Activated T-helper 17 cell treated with anti-CD3 and anti-CD28 coated beads, Interleukin-2, amount 50 U/mL, for 72 hours (primary cell): Measurements from ENCODE around the gene LSAMP. TPM values are rescaled to one million over a fixed set of nuclear protein-coding genes. Genes with fewer than 3 reads are reported as not detected.

Source experiments
- ATAC-seq: fragments of 150-1000 bp; cut with Tn5 transposase; replicated peaks from 2 replicates; pipeline ENCODE4 v1.10.0; 2021; ENCODE audit warnings: mild to moderate bottlenecking, moderate library complexity
- H3K27ac Mint-ChIP-seq: one replicate; pipeline ENCODE4 v1.8.0; 2022; ENCODE audit warnings: mixed read lengths
- H3K27me3 Mint-ChIP-seq: one replicate; pipeline ENCODE4 v1.8.0; 2022; ENCODE audit warnings: mixed read lengths
- H3K36me3 Mint-ChIP-seq: one replicate; pipeline ENCODE4 v1.8.0; 2022; ENCODE audit warnings: low read depth, mild to moderate bottlenecking, mixed read lengths
- H3K4me1 Mint-ChIP-seq: one replicate; pipeline ENCODE4 v1.8.0; 2022; ENCODE audit warnings: mixed read lengths
- H3K4me3 Mint-ChIP-seq: one replicate; pipeline ENCODE4 v1.8.0; 2022; ENCODE audit warnings: mild to moderate bottlenecking, mixed read lengths
- H3K9me3 Mint-ChIP-seq: one replicate; pipeline ENCODE4 v1.8.0; 2022; ENCODE audit warnings: mixed read lengths
- total RNA-seq, 2 donors: library from RNA; stranded (reverse); gene quantifications; one replicate each; pipeline ENCODE4 v1.2.3, GENCODE V29; 2022

The LSAMP gene
- not detected for total RNA-seq

DNA sequence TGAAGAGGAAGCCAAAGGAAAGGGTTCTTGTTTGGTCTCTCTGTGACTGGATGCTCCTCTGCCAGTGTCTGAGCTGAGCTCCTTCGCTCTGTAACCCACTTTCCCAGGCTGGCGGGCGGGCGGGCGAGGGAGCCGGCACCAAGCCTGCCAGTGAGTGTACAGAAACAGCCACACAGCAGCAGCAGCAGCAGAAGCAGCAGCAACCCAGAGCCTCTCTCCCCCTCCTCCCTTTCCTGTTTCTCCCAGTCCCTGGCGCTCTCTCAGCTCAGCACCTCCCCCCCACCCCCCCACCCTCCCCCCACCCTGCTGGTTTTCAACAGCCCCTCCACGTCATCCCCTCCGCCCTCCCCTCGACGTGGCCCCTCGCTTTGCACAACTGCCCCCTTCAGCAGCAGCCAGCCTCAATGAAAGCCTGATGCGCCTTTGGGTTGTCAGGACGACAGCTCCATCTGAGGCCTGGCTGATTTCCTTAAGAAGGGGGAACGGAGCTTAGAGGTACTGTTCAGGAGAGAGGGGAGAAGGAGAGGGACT, at the start of gene LSAMP:
TSS of gene LSAMP (minus strand) at position 177 of the 531 bp plus-strand sequence.
- H3K9me3 Mint-ChIP-seq = no peaks in the 10 kb centered on the region
- no peak within 1 kb of the TSS for H3K4me3 Mint-ChIP-seq
- peaks cover 4% of the 10 kb centered on the region for H3K27me3 Mint-ChIP-seq
- H3K4me1 Mint-ChIP-seq = no peaks in the 10 kb centered on the region
- ATAC-seq = no peak
- H3K36me3 Mint-ChIP-seq = no peaks in the 10 kb centered on the region
- no peak within 1 kb of the TSS for H3K27ac Mint-ChIP-seq

DNA sequence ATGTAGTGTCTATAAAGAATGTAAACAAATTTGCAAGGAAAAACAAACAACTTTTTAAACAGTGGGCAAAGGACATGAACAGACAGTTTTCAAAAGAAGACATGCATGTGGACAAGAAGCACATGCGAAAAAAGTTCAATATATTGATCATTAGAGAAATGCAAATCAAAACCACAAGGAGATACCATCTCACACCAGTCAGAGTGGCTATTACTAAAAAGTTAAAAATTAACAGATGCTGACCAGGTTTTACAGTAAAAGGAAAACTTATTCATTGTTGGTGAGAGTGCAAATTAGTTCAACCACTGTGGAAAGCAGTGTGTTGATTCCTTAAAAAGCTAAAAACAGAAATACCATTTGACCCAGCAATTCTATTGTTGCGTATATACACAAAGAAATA, 47.1 kb upstream of the LSAMP start:
- Mint-ChIP-seq H3K9me3 (peaks cover 16% of the 10 kb centered on the region), H3K4me1 (no peaks in the 10 kb centered on the region), H3K36me3 (no peaks in the 10 kb centered on the region), H3K4me3 (no peak overlapping the region), H3K27me3 (no peaks in the 10 kb centered on the region), H3K27ac (no peak overlapping the region)
- ATAC-seq = no peak

DNA sequence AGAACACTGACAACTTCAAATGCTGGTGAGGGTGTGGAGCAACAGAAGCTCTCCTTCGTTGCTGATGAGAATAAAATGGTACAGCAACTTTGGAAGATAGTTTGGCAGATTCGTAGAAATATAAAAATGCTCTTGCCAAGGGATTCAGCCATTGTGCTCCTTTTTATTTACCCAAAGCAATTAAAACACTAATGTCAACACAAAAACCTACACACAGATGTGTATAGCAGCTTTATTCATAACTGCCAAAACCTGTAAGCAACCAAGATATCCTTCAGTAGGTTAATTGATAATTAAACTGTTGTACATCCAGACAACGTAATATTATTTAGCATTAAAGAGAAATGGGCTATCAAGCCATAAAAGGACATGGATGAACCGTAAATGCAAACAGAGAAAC, 37.8 kb upstream of the LSAMP start:
- H3K27ac Mint-ChIP-seq = no peak overlapping the region
- no peaks in the 10 kb centered on the region for H3K36me3 Mint-ChIP-seq
- H3K4me3 Mint-ChIP-seq = no peak overlapping the region
- H3K4me1 Mint-ChIP-seq = no peaks in the 10 kb centered on the region
- H3K9me3 Mint-ChIP-seq = peaks cover 14% of the 10 kb centered on the region
- no peak for ATAC-seq
- no peaks in the 10 kb centered on the region for H3K27me3 Mint-ChIP-seq

DNA sequence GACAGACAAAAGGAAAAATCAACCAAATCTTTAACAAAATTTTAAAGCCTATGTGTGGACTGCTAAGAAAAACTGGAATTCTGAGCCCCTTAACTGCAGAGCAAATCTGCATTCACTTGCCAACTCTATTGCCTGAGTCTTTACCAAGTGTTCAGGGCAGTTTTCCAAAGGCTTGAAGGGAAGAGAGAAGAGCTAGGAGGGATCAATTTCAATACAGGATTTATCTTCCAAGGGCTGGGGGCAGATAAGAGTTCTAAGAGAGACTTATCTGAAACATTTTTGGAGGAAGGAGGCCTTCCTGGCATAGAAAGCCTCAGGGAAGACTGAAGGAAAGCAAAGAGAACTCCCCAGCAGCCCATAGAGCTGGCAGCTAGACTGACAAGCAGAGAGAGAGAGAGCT, 31.4 kb upstream of the LSAMP start:
- H3K4me3 Mint-ChIP-seq = no peak overlapping the region
- H3K4me1 Mint-ChIP-seq = no peaks in the 10 kb centered on the region
- no peak for ATAC-seq
- no peaks in the 10 kb centered on the region for H3K36me3 Mint-ChIP-seq
- no peaks in the 10 kb centered on the region for H3K27me3 Mint-ChIP-seq
- peaks cover 14% of the 10 kb centered on the region for H3K9me3 Mint-ChIP-seq
- H3K27ac Mint-ChIP-seq = no peak overlapping the region

DNA sequence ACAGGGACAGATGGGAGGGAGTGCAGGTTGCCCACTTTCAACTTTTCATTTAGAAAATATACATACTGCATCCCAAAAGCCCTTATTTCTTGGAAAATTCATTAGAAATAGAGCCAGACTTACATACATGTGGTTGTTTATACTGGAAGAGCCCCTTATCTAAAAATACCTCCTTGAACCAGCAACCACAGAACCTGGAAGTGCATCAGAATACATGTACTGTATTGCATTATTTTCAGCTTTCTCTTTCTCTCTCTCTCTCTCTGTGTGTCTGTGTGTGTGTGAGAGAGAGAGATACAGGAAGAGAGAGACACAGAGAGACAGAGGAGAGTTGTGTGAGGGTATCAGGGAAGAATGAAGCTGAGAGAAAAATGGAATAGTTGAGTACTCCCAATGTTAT, 29.5 kb upstream of the LSAMP start:
- no peaks in the 10 kb centered on the region for H3K27me3 Mint-ChIP-seq
- no peak overlapping the region for H3K4me3 Mint-ChIP-seq
- ATAC-seq = no peak
- no peak overlapping the region for H3K27ac Mint-ChIP-seq
- H3K4me1 Mint-ChIP-seq = no peaks in the 10 kb centered on the region
- H3K36me3 Mint-ChIP-seq = no peaks in the 10 kb centered on the region
- peaks cover 14% of the 10 kb centered on the region for H3K9me3 Mint-ChIP-seq

DNA sequence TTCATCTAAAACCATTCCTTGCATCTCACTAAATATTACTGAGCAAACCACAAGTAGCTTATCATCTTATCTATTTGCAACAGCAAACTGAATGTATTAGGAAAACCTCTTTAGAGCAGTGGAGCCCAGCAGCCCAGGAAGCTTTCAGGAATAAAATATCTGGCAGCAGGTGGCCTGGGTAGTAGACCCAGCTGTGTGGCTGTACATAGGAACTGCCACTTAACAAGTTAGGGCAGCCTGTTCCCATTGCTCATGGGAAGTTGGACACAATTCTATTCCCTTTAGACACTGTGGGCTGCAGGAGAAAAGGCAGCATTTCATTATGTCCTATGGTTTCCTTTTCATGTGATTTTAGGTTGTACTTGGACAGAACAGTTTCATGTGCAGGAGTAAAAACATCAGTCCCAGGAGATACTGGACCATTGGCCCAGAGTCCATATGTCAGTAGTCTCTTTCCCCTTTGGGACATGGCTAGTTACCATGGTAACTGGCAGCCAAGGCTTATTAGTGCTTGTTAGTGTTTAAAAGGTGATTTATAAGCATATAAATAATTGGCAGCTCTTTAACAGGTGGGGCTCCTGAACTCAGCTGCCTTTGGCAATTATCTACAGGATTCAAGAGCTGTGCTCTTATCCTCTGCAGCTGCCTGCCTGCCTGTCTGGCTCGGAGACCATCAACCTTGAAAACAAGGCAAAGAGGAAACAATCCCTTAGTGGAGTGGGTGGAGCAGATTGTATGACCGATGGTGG, 28.9 kb upstream of the LSAMP start:
- H3K4me1 Mint-ChIP-seq = no peaks in the 10 kb centered on the region
- H3K9me3 Mint-ChIP-seq = peaks cover 14% of the 10 kb centered on the region
- no peak overlapping the region for H3K27ac Mint-ChIP-seq
- no peak for ATAC-seq
- no peak overlapping the region for H3K4me3 Mint-ChIP-seq
- H3K27me3 Mint-ChIP-seq = no peaks in the 10 kb centered on the region
- no peaks in the 10 kb centered on the region for H3K36me3 Mint-ChIP-seq

DNA sequence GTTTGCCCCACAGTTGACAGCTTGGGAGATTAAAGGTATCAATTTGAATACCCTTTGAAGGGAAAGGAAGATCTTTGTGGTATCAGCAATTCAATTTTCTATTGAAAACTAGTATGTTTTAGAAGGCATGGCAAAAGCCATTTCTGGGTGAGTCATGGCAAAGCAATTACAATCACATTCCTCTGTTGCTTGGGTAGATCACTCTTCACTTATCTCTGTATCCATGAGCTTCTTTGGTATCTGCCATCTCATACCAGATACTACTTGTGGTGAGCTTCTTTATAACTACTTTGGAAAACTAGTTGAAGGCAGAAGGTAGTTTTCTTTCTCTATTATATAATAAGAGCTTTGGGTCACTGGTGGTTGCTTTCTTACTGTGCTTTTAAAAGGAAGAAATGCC, 28.3 kb upstream of the LSAMP start:
- ATAC-seq = no peak
- no peak overlapping the region for H3K4me3 Mint-ChIP-seq
- no peaks in the 10 kb centered on the region for H3K27me3 Mint-ChIP-seq
- H3K4me1 Mint-ChIP-seq = no peaks in the 10 kb centered on the region
- no peaks in the 10 kb centered on the region for H3K36me3 Mint-ChIP-seq
- H3K9me3 Mint-ChIP-seq = peaks cover 14% of the 10 kb centered on the region
- H3K27ac Mint-ChIP-seq = no peak overlapping the region

DNA sequence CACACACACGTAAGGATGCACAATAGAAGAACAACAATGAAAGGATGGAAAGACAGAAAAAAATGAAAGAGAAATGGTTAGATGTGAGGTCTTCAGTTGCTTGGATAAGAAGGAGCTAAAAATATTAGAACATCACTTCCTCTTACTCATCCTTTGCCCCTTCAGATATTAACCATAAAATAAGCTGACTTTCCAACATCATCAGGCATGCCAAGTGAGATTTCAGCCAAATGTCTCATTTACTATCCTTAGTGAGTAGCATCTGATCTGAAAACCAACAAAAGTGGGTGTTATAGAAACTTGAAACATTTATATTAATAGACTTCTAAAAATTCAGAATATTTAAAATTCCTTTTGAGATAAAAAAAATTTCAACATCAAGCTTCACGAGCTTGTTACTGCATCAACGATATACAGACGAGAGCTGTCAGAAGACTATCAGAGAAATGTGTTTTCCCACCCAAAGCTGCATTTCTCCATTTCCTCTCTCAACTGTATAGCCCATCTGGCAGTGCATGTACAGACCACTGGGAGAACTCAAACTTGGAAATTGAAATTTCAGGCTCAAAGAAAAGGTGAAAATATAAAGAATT, 25.4 kb upstream of the LSAMP start:
- Mint-ChIP-seq H3K9me3 (peaks cover 8% of the 10 kb centered on the region), H3K4me3 (no peak overlapping the region), H3K36me3 (no peaks in the 10 kb centered on the region), H3K27ac (no peak overlapping the region), H3K27me3 (no peaks in the 10 kb centered on the region), H3K4me1 (no peaks in the 10 kb centered on the region)
- no peak for ATAC-seq

DNA sequence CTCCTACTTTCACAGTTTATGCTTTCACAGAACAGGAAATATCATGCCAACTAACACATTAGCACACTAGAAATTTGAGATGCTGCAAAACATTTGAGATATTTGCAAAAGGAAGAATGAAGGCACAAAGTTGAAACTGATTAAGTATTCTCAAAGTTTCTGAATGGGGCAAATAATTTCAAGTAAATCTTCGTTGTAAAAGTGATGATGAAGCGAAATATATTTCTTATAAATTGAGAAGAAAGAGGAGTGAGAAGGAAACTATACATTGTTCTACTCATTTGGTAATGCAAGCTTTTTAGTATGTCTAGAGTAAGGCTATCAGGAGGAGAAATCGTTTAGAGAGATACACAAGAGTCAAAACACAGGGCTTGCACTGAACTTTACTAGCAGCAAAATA, 24.3 kb upstream of the LSAMP start:
- H3K36me3 Mint-ChIP-seq = no peaks in the 10 kb centered on the region
- ATAC-seq = no peak
- H3K4me1 Mint-ChIP-seq = no peaks in the 10 kb centered on the region
- H3K9me3 Mint-ChIP-seq = peaks cover 8% of the 10 kb centered on the region
- H3K27me3 Mint-ChIP-seq = no peaks in the 10 kb centered on the region
- H3K4me3 Mint-ChIP-seq = no peak overlapping the region
- no peak overlapping the region for H3K27ac Mint-ChIP-seq

DNA sequence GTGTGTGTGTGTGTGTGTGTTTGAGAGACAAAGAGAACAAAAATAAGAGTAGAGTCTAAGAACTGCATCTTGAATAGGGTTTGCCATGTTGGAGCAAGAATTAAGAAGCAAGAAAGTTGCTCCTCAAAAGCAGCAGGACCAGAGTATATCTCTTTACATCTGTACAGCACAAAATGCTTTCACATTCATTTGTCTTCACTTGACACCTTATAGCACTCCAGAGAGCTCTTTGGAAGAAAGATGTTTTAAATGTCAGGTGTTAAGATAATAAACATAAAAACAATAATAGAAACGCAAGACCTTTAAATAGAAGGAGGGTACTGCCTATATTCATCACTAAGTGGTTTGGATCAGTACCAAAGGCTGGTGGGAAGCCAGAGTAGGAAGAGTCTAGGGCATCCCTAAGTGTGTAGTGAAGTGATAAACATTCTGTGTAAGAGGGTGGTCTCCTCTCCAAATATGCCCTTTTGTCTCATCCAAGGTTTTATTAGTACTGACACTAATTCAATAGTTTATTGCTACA, 19.1 kb upstream of the LSAMP start:
- Mint-ChIP-seq H3K36me3 (no peaks in the 10 kb centered on the region), H3K4me3 (no peak overlapping the region), H3K27me3 (no peaks in the 10 kb centered on the region), H3K9me3 (peaks cover 11% of the 10 kb centered on the region), H3K27ac (no peak overlapping the region), H3K4me1 (no peaks in the 10 kb centered on the region)
- no peak for ATAC-seq

DNA sequence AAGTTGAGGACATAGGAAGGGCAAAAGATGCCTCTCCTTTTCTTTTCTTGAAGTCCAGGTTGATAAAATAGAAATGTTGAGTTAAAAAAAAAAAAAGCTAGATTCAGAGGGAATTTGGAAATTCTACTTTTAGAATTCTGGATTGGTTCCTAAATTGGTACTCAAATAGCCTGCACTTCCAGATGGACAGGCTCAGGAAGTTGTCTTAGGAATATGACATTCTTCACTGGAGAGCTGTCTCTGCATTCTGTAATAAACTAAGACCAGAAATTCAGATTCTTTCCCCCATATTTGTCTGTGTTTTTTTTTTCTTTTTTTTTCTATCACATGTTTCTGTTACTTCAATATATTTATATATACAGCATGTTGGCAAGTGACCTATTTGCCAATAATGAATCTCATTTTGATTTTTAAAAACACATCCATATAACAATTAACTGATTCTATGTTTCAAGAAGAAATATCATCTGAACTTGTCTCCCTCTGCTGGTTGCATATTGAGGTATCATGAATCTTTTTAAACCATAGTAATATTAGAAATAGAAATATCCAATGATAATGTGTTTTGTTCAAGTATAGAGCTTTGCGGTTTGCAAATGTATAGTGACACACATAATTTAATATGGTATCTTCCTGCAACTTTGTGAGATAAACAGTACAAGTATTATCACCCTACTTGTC, 8.5 kb upstream of the LSAMP start:
- Mint-ChIP-seq H3K9me3 (peaks cover 12% of the 10 kb centered on the region), H3K27ac (no peak overlapping the region), H3K27me3 (no peaks in the 10 kb centered on the region), H3K4me3 (no peak overlapping the region), H3K4me1 (no peaks in the 10 kb centered on the region), H3K36me3 (no peaks in the 10 kb centered on the region)
- no peak for ATAC-seq

DNA sequence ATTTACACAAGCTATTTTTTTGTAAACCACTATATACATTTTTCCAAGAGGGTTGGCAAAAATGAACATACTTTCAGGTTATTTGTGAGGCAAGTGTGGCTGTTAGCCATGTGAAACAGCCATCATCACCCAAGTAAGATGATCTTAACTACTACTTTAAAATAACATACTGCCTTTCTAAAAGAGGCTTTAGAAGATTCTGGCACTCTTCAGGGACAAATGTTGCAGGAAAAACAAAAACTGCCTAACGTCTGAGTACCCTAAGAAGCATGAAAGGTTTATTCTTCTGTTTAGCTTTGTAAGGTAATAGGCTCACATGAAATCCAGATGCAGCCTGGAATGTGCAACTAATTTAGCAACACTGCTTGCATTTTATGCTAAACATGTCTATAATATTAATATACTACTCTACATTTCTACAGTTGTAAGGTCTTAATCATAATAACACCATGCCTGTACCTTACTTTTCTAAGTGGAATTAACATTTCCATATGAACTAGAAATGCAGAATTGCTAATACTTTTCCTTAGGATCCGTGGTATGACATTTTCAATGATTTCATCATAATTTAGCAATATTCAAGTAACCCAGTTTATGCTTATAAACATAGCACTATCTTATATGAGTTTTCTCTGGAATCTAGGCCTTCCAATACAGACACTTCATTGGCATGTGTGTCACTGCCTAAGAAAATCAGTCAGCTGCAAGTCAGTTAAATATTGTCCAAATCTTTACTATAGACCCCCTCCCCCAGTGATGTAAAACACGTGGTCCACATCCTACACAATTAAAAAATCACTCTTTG, 4.5 kb upstream of the LSAMP start:
- no peak for ATAC-seq
- peaks cover 9% of the 10 kb centered on the region for H3K9me3 Mint-ChIP-seq
- H3K27me3 Mint-ChIP-seq = no peaks in the 10 kb centered on the region
- H3K36me3 Mint-ChIP-seq = no peaks in the 10 kb centered on the region
- no peaks in the 10 kb centered on the region for H3K4me1 Mint-ChIP-seq
- no peak overlapping the region for H3K4me3 Mint-ChIP-seq
- no peak overlapping the region for H3K27ac Mint-ChIP-seq

DNA sequence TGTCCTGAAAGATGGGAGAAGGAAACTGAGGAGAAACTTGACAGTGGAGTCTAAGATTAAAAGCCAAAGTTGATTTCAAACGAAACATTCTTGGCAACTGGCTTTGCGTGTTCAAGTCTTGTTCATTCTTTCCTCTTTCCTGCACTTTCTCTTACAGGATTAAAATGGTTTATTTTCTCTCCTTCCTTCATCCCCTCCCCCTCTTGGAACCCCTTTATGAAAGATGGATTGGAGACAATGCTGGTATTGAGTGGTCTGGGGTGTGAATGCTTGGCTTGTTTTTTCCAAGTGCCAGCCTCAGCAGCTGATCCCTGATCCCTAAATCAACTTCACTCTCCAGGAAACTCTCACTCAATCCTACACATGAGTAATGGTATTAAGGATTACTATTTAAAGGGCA, 703 bp upstream of the LSAMP start:
- no peak overlapping the region for H3K27ac Mint-ChIP-seq
- H3K36me3 Mint-ChIP-seq = no peaks in the 10 kb centered on the region
- no peak for ATAC-seq
- H3K27me3 Mint-ChIP-seq = peaks cover 4% of the 10 kb centered on the region
- no peak overlapping the region for H3K4me3 Mint-ChIP-seq
- no peaks in the 10 kb centered on the region for H3K9me3 Mint-ChIP-seq
- H3K4me1 Mint-ChIP-seq = no peaks in the 10 kb centered on the region

DNA sequence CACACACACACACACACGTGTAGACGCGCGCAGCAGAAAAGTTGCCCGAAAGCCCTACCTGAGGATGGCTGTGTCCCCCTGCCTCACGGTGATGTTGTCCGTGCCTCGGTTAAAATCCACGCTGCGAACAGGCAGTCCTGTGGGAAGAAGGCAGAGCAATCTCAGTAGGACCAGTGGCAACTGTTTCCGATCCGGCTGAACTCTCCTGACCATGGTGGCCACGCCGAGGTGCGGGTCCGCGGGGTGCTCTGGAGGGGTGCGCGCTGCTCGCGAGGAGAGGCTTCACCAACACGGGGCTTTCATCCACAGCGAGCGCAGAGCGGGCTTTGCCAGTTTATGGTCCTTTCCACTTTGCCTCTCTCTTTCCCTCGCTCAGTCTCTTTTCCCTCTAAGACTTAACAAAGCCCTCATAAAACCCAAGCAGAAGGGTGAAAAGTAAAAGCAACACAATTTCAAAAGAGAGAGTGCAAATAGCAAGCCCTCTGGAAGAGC, 422 bp downstream of the LSAMP start:
- Mint-ChIP-seq H3K27ac (no peak overlapping the region), H3K4me3 (no peak overlapping the region), H3K27me3 (peaks cover 4% of the 10 kb centered on the region), H3K4me1 (no peaks in the 10 kb centered on the region), H3K9me3 (no peaks in the 10 kb centered on the region), H3K36me3 (no peaks in the 10 kb centered on the region)
- ATAC-seq = no peak
